COR-L47 (cell line): Measurements from ENCODE around the gene HSF2BP.
"Not testable (repeated sequence)": the region's sequence is repeated elsewhere in the genome, so short reads cannot be mapped to it uniquely, and the experiment has no call there.

Experiments used
- DNase-seq: peaks from one replicate; lab custom pipeline; 2025; lab: John Stamatoyannopoulos, UW

HSF2BP gene

GRCh38 chr21:43651926-43652325 lies 7.4 kb downstream of the HSF2BP start:
- not testable (repeated sequence) for DNase-seq

GRCh38 chr21:43648171-43648570 lies 11.1 kb downstream of the HSF2BP start:
- DNase-seq: no peak

GRCh38 chr21:43646550-43647260 lies 12.6 kb downstream of the HSF2BP start:
- DNase-seq: peak; percentile 80

DNA sequence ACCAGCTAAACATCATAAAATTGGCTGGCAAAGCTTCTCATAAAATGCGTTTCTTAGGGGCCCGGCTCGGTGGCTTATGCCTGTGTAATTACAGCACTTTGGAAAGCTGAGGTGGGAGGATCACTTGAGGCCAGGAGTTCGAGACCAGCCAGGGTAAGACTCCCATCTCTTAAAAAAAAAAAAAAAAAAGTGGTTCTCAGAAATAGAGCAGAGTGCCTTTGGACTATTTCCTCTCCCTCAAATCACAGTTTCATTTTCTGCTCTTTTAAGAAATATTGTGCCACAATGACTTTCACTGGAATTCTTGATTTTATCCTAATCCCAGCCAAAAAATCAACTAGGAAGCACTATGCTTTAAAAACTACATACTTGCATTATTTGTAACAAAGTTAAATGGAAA lies 13.3 kb downstream of the HSF2BP start:
- no peak for DNase-seq

GRCh38 chr21:43645136-43645891 lies 14.0 kb downstream of the HSF2BP start:
- DNase-seq: peak; percentile 32

GRCh38 chr21:43644609-43645008 lies 14.7 kb downstream of the HSF2BP start:
- DNase-seq: no peak

DNA sequence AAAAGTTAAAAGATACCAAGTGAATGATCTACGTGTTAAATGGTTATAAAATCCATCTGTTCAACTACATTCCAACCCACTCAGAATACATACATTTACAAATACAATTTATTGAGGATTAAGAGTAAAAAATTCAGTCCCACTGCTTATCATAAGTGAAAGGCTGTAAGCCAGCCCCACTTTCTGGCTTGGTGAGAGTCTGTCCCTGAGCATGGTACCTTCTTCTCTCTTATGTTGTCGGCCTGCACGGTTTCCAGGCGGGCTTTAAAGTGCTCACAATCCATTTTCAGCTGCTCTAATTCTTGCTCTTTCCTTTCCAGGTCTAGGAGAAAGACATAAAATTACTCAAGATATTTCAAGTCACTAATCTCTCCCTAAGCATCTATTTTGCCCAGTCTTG lies 15.2 kb downstream of the HSF2BP start:
- DNase-seq: no peak

- no peak for DNase-seq
These were observed 16.1 kb downstream of the HSF2BP start for GRCh38 chr21:43643193-43643592.

DNA sequence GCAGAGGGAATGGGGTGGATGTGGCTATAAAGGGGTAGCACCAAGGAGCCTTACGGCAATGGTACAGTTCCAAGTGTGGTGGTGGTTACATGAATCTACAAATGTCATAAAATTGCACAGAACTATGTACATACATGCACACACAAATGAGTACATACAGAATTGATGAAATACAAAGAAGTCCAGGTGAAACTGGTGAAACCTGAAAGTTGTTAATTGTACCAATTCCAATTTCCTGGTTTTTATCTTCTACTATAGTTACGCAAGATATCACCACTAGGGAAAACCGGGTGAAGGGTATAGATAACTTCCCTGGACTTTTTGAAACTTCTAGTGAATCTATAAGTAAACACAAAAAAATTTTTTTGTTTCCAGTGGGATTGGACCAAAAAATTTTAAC lies 18.9 kb downstream of the HSF2BP start:
- DNase-seq: no peak

GRCh38 chr21:43639470-43640353 lies 19.6 kb downstream of the HSF2BP start:
- DNase-seq: no peak

DNA sequence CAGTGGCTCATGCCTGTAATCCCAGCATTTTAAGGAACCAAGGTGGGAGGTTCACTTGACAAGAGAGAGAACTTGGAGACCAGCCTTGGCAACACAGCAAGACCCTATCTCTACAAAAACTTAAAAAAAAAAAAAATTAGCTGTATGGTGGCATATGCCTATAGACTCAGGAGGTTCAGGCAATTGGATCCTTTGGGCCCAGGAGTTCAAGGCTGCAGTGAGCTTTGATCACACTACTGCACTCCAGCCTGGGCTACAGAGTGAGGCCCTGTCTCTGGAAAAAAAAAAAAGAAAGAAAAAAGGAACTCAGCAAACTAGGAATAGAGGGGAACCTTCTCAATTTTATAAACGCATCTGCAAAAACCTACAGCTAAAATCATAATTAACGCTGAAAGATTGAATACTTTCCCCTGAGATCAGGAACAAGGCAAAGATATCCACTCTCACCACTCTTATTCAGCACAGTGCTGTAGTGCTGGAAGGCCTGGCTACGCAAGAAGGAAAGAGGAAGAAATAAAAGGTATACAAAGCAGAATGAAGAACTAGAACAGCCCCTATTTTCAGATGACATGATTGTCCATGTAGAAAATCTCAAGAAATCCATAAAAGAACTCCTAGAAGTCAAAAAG lies 21.6 kb downstream of the HSF2BP start:
- DNase-seq: no peak

DNA sequence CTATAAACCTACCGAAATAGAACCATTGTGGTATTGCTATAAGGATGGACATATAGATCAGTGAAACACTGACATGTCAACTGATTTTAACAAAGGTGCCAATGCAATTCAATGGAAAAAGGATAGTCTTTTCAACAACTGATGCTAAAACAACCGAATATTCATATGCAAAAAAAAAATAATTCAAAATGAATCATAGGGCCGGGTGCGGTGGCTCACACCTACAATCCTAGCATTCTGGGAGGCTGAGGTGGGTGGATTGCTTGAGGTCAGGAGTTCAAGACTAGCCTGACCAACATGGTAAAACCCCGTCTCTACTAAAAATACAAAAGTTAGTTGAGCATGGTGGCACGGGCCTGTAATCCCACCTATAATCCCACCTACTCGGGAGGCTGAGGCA lies 23.9 kb downstream of the HSF2BP start:
- no peak for DNase-seq

GRCh38 chr21:43634618-43635017 lies 24.7 kb downstream of the HSF2BP start:
- DNase-seq: no peak

GRCh38 chr21:43632373-43632905 lies 26.8 kb downstream of the HSF2BP start:
- no peak for DNase-seq

DNA sequence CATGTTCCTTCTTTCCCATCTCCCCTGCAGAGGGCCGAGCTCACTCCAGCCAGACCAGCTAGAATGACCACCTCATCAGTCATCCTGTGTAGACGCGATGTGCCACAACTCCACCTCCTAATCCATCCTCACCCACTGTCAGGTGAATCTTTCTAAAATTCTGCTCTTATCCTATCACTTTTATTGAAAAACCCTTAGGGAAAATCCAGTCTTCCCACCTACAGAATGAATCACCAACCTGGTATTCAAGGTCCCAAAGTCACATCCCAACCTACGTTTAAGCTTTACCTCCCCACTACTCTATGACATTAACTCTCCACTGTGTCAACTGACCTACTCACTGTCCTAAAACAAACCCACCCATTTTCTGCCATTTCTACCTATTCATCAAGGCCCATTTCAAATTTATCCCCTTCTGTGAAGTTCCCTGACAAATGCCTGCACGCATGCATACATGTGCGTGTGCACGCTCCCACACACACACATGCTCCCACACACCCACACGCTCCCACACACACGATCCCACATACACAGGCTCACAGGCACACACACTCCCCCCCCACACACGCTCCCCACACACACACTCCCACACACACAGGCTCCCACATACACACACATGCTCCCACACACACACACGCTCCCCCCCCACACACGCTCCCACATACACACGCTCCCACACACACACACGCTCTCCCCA lies 27.7 kb downstream of the HSF2BP start:
- DNase-seq: no peak

- no peak for DNase-seq
These were observed 31.8 kb downstream of the HSF2BP start for GRCh38 chr21:43627527-43627926.

DNA sequence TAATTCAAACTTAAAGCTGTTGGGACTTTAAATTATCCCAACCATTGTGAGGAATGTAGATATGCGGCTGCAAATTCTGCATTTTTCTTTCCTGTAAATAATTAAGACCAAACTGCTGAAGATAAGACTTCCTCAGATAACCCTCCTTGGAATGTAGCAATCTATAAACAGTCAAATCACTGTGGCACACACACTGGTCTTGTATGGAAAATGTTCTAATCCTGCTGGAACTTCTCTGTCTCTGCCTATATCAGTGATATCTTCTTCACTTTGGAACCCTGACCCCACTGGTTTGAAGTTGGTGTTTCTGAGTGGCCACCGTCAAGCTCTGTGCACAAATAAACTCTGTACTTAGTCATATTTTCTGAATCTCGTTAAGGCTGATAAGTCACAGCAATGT lies 32.9 kb downstream of the HSF2BP start:
- DNase-seq: no peak

GRCh38 chr21:43624339-43624738 lies 34.9 kb downstream of the HSF2BP start:
- DNase-seq: no peak

DNA sequence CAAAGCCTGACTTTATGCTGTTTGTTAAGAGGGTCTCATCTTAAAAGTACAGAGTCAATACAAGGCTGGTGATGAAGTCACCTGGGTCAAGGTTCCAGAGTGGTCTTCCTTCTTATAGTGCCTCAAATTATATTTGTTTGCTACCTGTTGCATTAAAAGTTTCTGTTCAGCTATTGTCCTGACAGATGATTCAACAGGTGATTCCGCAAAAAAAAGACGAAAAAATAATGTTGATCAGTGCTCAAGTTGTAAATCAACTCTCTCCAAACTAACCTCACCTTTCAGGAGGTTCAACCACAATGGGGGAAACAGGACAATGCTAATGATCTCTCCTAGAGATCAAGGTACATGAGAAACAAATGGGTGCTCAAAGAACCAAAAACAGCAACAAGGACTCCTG lies 35.7 kb downstream of the HSF2BP start:
- DNase-seq: no peak

- no peak for DNase-seq
These were observed 36.5 kb downstream of the HSF2BP start for GRCh38 chr21:43622796-43623195.

GRCh38 chr21:43619856-43620255 lies 39.4 kb downstream of the HSF2BP start:
- no peak for DNase-seq
